ENCODE data around the gene RGS3. TPM values are rescaled to one million over a fixed set of nuclear protein-coding genes. Genes with fewer than 3 reads are reported as not detected.
"Not testable (repeated sequence)": the region's sequence is repeated elsewhere in the genome, so short reads cannot be mapped to it uniquely, and the experiment has no call there.

RGS3 gene
- total RNA-seq, 1 donor from 2014 or later: 278 TPM

GRCh38 chr9:113488071-113488470 is 24.5 kb downstream of the RGS3 start:
- no peak for DNase-seq (ENCODE audit: low read depth, low spot score)

GRCh38 chr9:113488490-113488889 is 25.0 kb downstream of the RGS3 start:
- no peak for DNase-seq (ENCODE audit: low read depth, low spot score)

- DNase-seq (ENCODE audit: low read depth, low spot score): not testable (repeated sequence)
Observed at GRCh38 chr9:113491147-113491546, 27.6 kb downstream of the RGS3 start.

- no peak for DNase-seq (ENCODE audit: low read depth, low spot score)
Observed at GRCh38 chr9:113492343-113493202, 29.0 kb downstream of the RGS3 start.

- DNase-seq (ENCODE audit: low read depth, low spot score): no peak
Observed at GRCh38 chr9:113493203-113493520, 29.6 kb downstream of the RGS3 start.

- no peak for DNase-seq (ENCODE audit: low read depth, low spot score)
Observed at GRCh38 chr9:113495526-113495925, 32.0 kb downstream of the RGS3 start.

GRCh38 chr9:113497051-113497450 is 33.5 kb downstream of the RGS3 start:
- DNase-seq (ENCODE audit: low read depth, low spot score): no peak

- no peak for DNase-seq (ENCODE audit: low read depth, low spot score)
Observed at GRCh38 chr9:113499153-113499875, 35.8 kb downstream of the RGS3 start.

DNA sequence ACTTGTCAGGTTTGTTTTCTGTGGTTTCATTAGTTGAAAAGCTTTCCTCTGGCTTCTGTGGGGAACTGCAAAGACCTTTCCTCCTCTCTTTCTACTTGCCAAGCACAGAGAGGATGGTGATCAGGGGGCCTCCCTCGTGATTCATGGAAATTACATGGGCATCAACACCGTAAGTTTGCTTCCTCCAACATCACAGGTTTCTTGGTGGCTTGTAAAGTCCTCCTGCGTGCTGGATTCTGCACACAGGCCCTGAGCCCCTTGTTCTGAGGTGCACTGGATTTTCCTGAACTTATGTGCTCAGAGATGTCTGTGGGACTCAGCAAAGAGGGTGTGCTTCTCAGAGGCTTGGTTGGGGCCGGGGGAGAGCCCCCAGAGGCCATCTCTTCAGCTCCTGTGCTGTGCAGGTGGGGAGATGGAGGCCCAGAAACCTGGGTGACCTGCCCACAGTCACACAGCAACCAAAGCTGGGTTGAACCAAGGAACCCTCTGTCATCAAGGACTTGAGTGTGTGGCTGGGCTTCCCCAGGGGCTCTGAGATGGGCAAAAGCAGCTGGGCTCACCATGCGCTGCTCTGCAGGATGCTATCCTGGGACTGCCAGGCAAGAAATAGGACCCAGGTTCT is 36.5 kb downstream of the RGS3 start:
- no peak for DNase-seq (ENCODE audit: low read depth, low spot score)

DNA sequence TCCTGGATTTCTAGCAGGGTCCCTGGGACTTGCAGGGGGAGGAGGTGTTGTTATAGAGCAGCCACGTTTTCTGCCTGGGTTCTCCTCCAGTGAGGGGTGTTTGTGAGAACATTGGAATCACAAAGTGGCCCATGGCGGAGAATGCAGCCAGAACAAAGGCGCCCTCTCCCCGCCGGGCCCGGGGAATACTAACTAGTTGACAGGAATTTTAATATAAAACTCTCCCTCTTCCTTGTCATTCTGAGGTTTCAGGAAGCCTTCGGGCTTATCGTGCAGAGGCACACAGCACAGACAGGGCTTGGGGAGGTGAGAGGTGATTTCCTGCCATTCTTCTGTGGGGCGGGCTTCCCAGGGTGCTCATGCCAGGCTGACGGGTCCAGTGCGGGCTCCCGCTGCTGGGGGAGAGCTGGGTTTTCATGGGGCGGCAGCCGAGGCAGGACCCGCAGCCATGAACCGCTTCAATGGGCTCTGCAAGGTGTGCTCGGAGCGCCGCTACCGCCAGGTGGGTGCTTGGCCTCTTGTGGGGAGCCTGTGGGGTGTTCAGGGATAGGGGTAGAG is 37.7 kb downstream of the RGS3 start:
- DNase-seq (ENCODE audit: low read depth, low spot score): peak; percentile 97

DNA sequence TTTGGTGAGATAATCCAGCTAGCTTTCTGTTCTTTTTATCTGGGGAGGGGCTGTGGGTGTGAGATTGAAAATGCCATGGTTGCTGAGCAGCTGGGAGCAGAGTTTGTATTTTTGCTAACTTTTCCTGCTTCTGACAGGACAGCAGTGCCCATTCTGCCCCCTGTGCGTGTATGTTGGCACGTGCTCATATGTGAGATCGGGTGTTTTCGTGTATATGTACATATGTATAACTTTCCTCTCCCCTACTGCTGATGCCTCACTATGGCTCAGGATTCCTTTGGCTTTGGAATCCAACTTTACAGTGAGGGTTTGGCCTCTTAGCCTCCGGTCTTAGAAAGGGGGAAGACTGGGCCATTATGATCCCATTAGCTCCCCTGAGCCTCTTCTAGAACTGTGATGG is 38.3 kb downstream of the RGS3 start:
- DNase-seq (ENCODE audit: low read depth, low spot score): no peak

DNA sequence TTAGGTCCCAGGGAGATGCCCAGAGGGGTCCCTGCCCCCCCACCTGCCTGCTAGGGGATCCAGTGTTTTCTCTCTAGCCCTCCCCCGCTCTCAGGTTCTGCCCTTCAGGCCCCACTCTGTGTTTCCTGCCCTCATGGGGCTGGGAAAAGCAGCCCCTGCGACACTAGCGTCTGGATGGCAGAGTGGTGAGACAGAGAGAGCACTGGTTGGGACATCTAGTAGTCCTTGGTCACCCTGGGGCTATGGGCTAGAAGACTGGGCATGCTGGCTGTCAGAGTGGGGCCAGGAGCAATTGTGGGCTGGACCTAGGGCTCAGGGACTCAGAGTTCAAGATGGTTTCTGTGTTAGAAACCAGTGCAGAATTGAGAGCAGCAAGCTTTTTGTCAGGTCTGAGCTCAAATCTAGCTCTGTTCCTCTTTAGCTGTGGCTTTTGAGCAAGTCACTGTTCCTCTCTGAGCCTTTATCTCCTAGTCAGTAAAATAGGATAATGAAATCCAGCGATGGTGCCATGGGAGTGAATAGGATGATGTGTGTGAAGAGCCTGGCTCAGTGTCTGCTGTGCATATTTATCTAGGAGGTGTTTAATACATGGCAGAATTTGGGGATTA is 39.0 kb downstream of the RGS3 start:
- no peak for DNase-seq (ENCODE audit: low read depth, low spot score)

GRCh38 chr9:113503131-113503541 is 39.6 kb downstream of the RGS3 start:
- DNase-seq (ENCODE audit: low read depth, low spot score): no peak

DNA sequence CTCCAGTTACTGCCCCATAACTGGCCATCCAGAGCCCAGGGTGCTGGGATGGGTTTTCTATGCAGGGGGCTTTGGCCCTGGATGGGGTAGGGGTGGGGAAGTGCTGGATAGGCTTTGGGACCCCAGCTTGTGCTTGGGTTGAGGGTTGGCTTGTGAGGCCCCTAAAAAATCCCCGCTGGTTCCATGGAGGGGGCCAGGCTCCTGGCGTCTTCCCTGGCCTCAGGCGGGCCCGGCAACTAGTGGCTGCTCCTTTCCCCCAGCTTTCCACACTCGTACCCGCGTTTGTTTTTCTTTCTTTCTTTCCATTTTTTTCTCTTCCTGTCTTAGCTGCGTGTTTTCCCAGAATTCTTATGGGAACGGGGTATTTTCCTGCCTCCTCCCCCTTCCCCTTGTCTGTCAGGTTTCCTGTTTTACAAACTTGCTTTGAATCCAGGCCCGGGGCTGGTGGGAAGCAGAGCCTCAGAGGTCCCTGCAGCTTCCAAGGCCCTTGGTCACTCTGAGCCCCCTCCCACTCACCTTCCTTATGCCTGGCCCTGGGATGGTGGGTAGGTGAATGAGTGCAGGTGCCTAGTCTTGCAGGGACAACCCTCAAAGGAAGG is 40.2 kb downstream of the RGS3 start:
- peak; percentile 85 for DNase-seq (ENCODE audit: low read depth, low spot score)

GRCh38 chr9:113504725-113505590 is 41.4 kb downstream of the RGS3 start:
- DNase-seq (ENCODE audit: low read depth, low spot score): no peak

GRCh38 chr9:113506090-113506589 is 42.6 kb downstream of the RGS3 start:
- no peak for DNase-seq (ENCODE audit: low read depth, low spot score)

GRCh38 chr9:113507256-113507655 is 43.7 kb downstream of the RGS3 start:
- no peak for DNase-seq (ENCODE audit: low read depth, low spot score)

DNA sequence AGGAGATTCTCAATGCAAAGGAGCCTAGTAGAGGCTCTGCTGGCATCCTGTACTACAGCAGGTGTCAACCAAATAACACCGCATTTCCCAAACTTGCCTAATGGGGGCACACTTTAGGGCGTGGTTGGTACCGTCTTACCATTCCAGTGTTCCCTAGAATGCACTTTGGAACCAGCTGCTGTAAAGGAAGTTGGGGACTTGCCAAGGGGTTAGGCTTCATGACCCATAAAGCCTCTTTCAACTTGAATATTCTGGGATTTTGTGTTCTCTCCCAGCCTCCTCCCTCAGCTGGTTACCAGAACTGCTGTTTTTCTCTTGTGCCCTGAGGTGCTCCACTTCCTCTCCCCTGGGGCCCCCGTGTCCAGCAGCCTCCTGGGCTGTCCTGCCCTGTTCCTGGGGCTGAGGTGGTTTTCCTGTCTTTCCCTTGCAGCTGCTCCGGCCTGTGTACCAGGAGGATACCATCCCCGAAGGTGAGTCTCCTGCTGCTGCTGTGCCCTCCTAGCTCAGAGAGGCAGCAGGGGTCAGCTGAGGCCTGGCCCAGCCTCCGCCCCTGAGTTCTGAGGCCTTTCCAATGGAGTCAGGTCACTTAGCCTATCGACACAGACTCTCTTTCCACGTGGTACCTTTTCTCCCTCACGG is 44.7 kb downstream of the RGS3 start:
- DNase-seq (ENCODE audit: low read depth, low spot score): no peak

DNA sequence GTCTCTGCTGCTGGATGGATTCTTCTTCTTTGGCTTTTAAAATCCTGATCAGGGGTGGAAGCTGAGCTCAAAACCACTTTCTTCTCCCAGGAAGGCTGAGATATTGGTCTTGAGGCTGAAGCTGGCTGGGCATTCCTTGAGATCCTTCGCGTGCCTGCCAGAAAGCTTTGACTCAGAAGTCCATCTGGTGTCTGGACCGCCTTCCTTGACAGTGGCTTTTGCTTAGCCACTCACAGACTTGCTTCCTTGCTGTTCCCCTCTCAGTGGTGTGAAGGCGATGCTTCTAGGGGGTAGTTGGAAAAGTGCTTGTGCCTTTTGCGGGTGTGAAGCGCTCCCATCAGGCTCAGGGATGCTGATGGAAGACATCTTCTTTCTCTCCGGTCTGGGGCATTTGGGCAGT is 45.9 kb downstream of the RGS3 start:
- no peak for DNase-seq (ENCODE audit: low read depth, low spot score)
